GM12878 (cell line): ENCODE results near the gene CPVL. TPM values are rescaled to one million over a fixed set of nuclear protein-coding genes. Genes with fewer than 3 reads are reported as not detected.

Experiments used
- ATAC-seq: fragments of 200-7000 bp; cut with Tn5 transposase; 3 replicates; pipeline ENCODE4 v1.9.1; 2020; ENCODE audit warnings: mild to moderate bottlenecking, moderate library complexity
- BruUV-seq: library from RNA; stranded (reverse); fragments of 400-500 nt; replicated peaks from 2 replicates; lab custom pipeline; 2021; lab: Mats Ljungman, UMichigan
- CTCF ChIA-PET: fragments of 300-600 bp; sonication (Branson Sonifier 250); formaldehyde crosslinking; extraction: SDS; loops from one replicate; lab custom pipeline; 2021; ENCODE audit warnings: inconsistent platforms; lab: Yijun Ruan, JAX
- POLR2A ChIA-PET: fragments of 350-600 bp; formaldehyde crosslinking; extraction: SDS; loops from one replicate; lab custom pipeline; 2021; ENCODE audit warnings: inconsistent platforms; lab: Charles Lee
- RAD21 ChIA-PET: fragments of 300-600 bp; sonication (Branson Sonifier 250); formaldehyde crosslinking; loops from one replicate; lab custom pipeline; 2023; ENCODE audit warnings: antibody characterized with exemption; ENCODE audit not compliant: unreplicated experiment; lab: Charles Lee
- SMC1A ChIA-PET: fragments of 300-600 bp; sonication (Branson Sonifier 250); formaldehyde crosslinking; loops from one replicate; lab custom pipeline; 2023; ENCODE audit not compliant: unreplicated experiment, uncharacterized antibody; lab: Charles Lee
- DNase-seq: peaks from one replicate; pipeline ENCODE4 v3.0.0-alpha.2; 2011; ENCODE audit warnings: low read depth, low spot score
- FAIRE-seq: peaks from 3 replicates; lab custom pipeline; 2011; peaks lifted over from hg19 to GRCh38; lab: Jason Lieb, UNC
- H2AFZ ChIP-seq: 2 replicates; pipeline ENCODE4 v1.6.0; 2011; ENCODE audit warnings: low read depth, low read length, control low read depth; ENCODE audit not compliant: control insufficient read depth
- H3K27ac ChIP-seq: 2 replicates; pipeline ENCODE4 v1.5.1; 2011; ENCODE audit warnings: control low read depth; ENCODE audit not compliant: control insufficient read depth, insufficient read depth
- H3K27me3 ChIP-seq, 2 experiments: replicated peaks in 1 of 2; 2 replicates each; pipeline versions ENCODE4 v1.6.0 to v1.6.1; 2011; ENCODE audit warnings: low read length in 1 of 2; ENCODE audit not compliant: control insufficient read depth in 2 of 2, insufficient read depth in 2 of 2
- H3K36me3 ChIP-seq, 2 experiments: 2 replicates each; pipeline ENCODE4 v1.5.1; 2011; ENCODE audit warnings: low read length in 1 of 2; ENCODE audit not compliant: control insufficient read depth in 2 of 2, insufficient read depth in 2 of 2
- H3K4me1 ChIP-seq: 2 replicates; pipeline ENCODE4 v1.6.1; 2011; ENCODE audit warnings: mild to moderate bottlenecking, low read length, moderate library complexity, mixed read lengths; ENCODE audit not compliant: control insufficient read depth, insufficient read depth
- H3K4me2 ChIP-seq: 2 replicates; pipeline ENCODE4 v1.6.0; 2011; ENCODE audit warnings: control low read depth; ENCODE audit not compliant: control insufficient read depth, insufficient read depth
- H3K4me3 ChIP-seq: fragments of 200-600 bp; sonication (generic); 2 replicates; pipeline ENCODE4 v1.5.1; 2016
- H3K79me2 ChIP-seq: 2 replicates; pipeline ENCODE4 v1.6.0; 2011; ENCODE audit warnings: low read length; ENCODE audit not compliant: control insufficient read depth, insufficient read depth
- H3K9ac ChIP-seq: 2 replicates; pipeline ENCODE4 v1.8.0; 2011; ENCODE audit warnings: low read length, control low read depth, mixed read lengths; ENCODE audit not compliant: control insufficient read depth, insufficient read depth
- H3K9me3 ChIP-seq: replicated peaks from 3 replicates; pipeline ENCODE4 v1.5.1; 2011; ENCODE audit warnings: mild to moderate bottlenecking, low read length; ENCODE audit not compliant: control insufficient read depth, insufficient read depth
- H4K20me1 ChIP-seq: 2 replicates; pipeline ENCODE4 v1.6.0; 2011; ENCODE audit not compliant: control insufficient read depth, insufficient read depth
- BHLHE40 ChIP-seq, 2 experiments: fragments of 450-650 bp in 1 of 2; IDR thresholded peaks; 2 replicates each; pipeline ENCODE4 v1.6.1; 2011 to 2017; ENCODE audit warnings: low read depth in 2 of 2, borderline replicate concordance in 1 of 2, improper control_type of control experiment in 1 of 2, low read length in 1 of 2, mild to moderate bottlenecking in 1 of 2
- BRCA1 ChIP-seq: IDR thresholded peaks from 2 replicates; pipeline ENCODE4 v1.6.1; 2011; ENCODE audit warnings: low read depth, low read length, improper control_type of control experiment
- IRF3 ChIP-seq: fragments of 450-650 bp; IDR thresholded peaks from 2 replicates; pipeline ENCODE4 v1.6.1; 2014; ENCODE audit warnings: mild to moderate bottlenecking
- PAX8 ChIP-seq: fragments of 450-650 bp; IDR thresholded peaks from 2 replicates; pipeline ENCODE4 v1.6.1; 2017; ENCODE audit warnings: mild to moderate bottlenecking, moderate library complexity
- RAD21 ChIP-seq: IDR thresholded peaks from 2 replicates; pipeline ENCODE4 v1.6.1; 2011; ENCODE audit warnings: mild to moderate bottlenecking, low read depth, low read length, moderate library complexity; ENCODE audit not compliant: insufficient read depth
- RELA ChIP-seq: fragments of 450-650 bp; IDR thresholded peaks from 2 replicates; pipeline ENCODE4 v1.8.0; 2014; ENCODE audit warnings: borderline replicate concordance; ENCODE audit not compliant: partially characterized antibody
- RELB ChIP-seq: fragments of 450-650 bp; IDR thresholded peaks from 2 replicates; pipeline ENCODE4 v1.6.1; 2017; ENCODE audit warnings: low read depth, mild to moderate bottlenecking, moderate library complexity
- SRF ChIP-seq, 2 experiments: IDR thresholded peaks; 2 replicates each; pipeline ENCODE4 v1.6.1; 2011; ENCODE audit warnings: low read depth in 2 of 2, low read length in 2 of 2, mild to moderate bottlenecking in 1 of 2, moderate library complexity in 1 of 2
- TCF3 ChIP-seq: IDR thresholded peaks from 2 replicates; pipeline ENCODE4 v1.6.1; 2012; ENCODE audit warnings: low read depth, mild to moderate bottlenecking, low read length, borderline replicate concordance; ENCODE audit not compliant: insufficient read depth
- WGBS: methylation state at CpG from one replicate; pipeline ENCODE4 v1.1.6; 2016; ENCODE audit warnings: low lambda C conversion rate; ENCODE audit not compliant: insufficient replicate concordance, insufficient coverage; ENCODE audit errors: missing lambda C conversion rate; 5-methylcytosine and 5-hydroxymethylcytosine counted together
- in situ Hi-C: fragments of 300-500 bp; cut with MboI; formaldehyde crosslinking; loops from 9 replicates; pipeline ENCODE4 v1.14.3; 2018; ENCODE audit warnings: mixed read lengths
- intact Hi-C: fragments of 100-400 bp; cut with micrococcal nuclease; formaldehyde crosslinking; loops from one replicate; pipeline ENCODE4 v1.14.2; 2022; ENCODE audit not compliant: unreplicated experiment
- polyA plus RNA-seq, 11 experiments: library from polyadenylated mRNA; depleted of rRNA in 4 of 11; unstranded in 6 of 11; stranded (reverse) in 5 of 11; fragments of >200 nt; fragmentation: Nextera tagmentation in 4 of 11; fragmentation: Illumina TruSeq in 1 of 11; extraction: Ambion mirVana in 4 of 11; extraction: Trizol in 1 of 11; gene quantifications; 1 replicate in 1 of 11; 2 replicates in 10 of 11; pipeline versions ENCODE4 v1.2.1 to v1.2.3, GENCODE V29; 2011 to 2016; ENCODE audit warnings: inconsistent platforms in 2 of 11, missing spikeins in 2 of 11, low read depth in 1 of 11
- total RNA-seq, 4 experiments: library from RNA; depleted of rRNA in 3 of 4; stranded (reverse); fragments of >200 nt in 3 of 4; fragmentation: Illumina TruSeq in 1 of 4; extraction: Trizol in 1 of 4; gene quantifications; 2 replicates each; pipeline versions ENCODE4 v1.2.1 to v1.2.3, GENCODE V29; 2013 to 2021
- TF ChIP-seq, protein P1 (sequence below): fragments of 450-650 bp; formaldehyde crosslinking; IDR thresholded peaks from 2 replicates; pipeline ENCODE4 v1.5.0; 2022; ENCODE audit warnings: mild to moderate bottlenecking, missing genetic modification characterization

Gene CPVL
- total and polyA plus RNA-seq, 10 of the 15 experiments (the other 5 are each of a cell fraction or from before 2014, with no cell fraction given): 0.59 TPM; not detected in 9

- in situ Hi-C loops: no loop called here
- H3K36me3 ChIP-seq: no peaks in the 10 kb centered on the region
- H3K9me3 ChIP-seq: no peaks in the 10 kb centered on the region
- BruUV-seq: no TSS peak
- no peak overlapping the region for H3K9ac ChIP-seq
- ChIA-PET RAD21 (no interaction called here), POLR2A (no interaction called here), SMC1A (no interaction called here), CTCF (interaction anchor here (0.8 to 1.9 kb wide), 4 partner anchors 28 to 254 kb away, joined by 3 to 5 read pairs (median 4); no protein-coding TSS in a partner anchor)
- 27% methylated on average over 5 of the region's 5 CpGs for WGBS
- H3K4me2 ChIP-seq: no peak overlapping the region
- H3K79me2 ChIP-seq: no peaks in the 10 kb centered on the region
- no peaks in the 10 kb centered on the region; a peak in 1 of 4 replicates for H3K27me3 ChIP-seq
- no peaks in the 10 kb centered on the region for H3K4me1 ChIP-seq
- ATAC-seq: no peak
- H3K27ac ChIP-seq: no peak overlapping the region
- no peak overlapping the region for H2AFZ ChIP-seq
- no peak for TF ChIP-seq RAD21
- TF ChIP-seq, protein P1, sequence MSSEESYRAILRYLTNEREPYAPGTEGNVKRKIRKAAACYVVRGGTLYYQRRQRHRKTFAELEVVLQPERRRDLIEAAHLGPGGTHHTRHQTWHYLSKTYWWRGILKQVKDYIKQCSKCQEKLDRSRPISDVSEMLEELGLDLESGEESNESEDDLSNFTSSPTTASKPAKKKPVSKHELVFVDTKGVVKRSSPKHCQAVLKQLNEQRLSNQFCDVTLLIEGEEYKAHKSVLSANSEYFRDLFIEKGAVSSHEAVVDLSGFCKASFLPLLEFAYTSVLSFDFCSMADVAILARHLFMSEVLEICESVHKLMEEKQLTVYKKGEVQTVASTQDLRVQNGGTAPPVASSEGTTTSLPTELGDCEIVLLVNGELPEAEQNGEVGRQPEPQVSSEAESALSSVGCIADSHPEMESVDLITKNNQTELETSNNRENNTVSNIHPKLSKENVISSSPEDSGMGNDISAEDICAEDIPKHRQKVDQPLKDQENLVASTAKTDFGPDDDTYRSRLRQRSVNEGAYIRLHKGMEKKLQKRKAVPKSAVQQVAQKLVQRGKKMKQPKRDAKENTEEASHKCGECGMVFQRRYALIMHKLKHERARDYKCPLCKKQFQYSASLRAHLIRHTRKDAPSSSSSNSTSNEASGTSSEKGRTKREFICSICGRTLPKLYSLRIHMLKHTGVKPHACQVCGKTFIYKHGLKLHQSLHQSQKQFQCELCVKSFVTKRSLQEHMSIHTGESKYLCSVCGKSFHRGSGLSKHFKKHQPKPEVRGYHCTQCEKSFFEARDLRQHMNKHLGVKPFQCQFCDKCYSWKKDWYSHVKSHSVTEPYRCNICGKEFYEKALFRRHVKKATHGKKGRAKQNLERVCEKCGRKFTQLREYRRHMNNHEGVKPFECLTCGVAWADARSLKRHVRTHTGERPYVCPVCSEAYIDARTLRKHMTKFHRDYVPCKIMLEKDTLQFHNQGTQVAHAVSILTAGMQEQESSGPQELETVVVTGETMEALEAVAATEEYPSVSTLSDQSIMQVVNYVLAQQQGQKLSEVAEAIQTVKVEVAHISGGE (CRISPR knock-in tag): no peak
- no peak for TF ChIP-seq RELA
- no peak for TF ChIP-seq IRF3
- TF ChIP-seq TCF3: no peak
- no peak for TF ChIP-seq BRCA1
- no peak for TF ChIP-seq PAX8
- no peak for TF ChIP-seq RELB
- no peak for TF ChIP-seq BHLHE40 (IDR thresholded peaks at IDR 0.05; ENCODE audit: borderline replicate concordance in 1 of 2, low read depth in 2 of 2, low read length in 1 of 2)
- TF ChIP-seq SRF (IDR thresholded peaks at IDR 0.05; ENCODE audit: low read depth in 2 of 2, low read length in 2 of 2): no peak
- TF ChIP-seq, all 136 proteins: peak for 0
- H4K20me1 ChIP-seq: no peaks in the 10 kb centered on the region
- DNase-seq (no peak), FAIRE-seq (no peak)
- intact Hi-C loops: no loop called here
- no peak overlapping the region for H3K4me3 ChIP-seq
These were observed 10.6 kb upstream of the CPVL start for GRCh38 chr7:29156907-29157452.
